Stomach (tissue), 4 donors: ENCODE results near the gene CA6.

ENCODE experiments used
- POLR2AphosphoS5 ChIP-seq, 3 donors: sonication (generic); formaldehyde crosslinking; IDR thresholded peaks; one replicate each; pipeline ENCODE4 v1.6.1; 2016; ENCODE audit warnings: antibody characterized with exemption in 3 of 3
- TF ChIP-seq, protein P1 (sequence below), 7 experiments: fragments of 450-650 bp in 4 of 7; fragments of 200-600 bp in 3 of 7; sonication (generic) in 3 of 7; IDR thresholded peaks; one replicate each; pipeline ENCODE4 v1.5.1; 2016 to 2019; ENCODE audit warnings: antibody characterized with exemption in 7 of 7, control low read depth in 2 of 7, mild to moderate bottlenecking in 1 of 7

DNA sequence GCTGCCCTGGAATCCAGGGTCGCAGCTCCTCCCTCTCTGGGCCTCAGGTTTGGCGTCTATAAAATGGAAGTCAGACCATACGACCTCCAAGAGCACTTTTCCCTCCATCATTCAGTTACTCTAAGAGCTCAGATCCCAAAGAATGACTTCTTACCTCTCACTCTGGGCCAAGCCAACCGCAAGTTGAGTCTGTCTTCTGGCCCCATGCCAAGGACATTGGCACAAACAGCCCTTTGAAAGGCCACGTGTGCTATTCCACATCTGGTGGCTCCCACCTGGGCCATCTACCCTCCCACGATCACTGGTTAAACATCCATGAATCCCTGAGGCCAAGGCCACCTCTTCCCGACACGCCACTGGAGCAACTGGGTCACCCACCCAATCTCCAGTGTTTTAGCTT lies 68.2 kb downstream of the CA6 start:
- TF ChIP-seq, protein P1, sequence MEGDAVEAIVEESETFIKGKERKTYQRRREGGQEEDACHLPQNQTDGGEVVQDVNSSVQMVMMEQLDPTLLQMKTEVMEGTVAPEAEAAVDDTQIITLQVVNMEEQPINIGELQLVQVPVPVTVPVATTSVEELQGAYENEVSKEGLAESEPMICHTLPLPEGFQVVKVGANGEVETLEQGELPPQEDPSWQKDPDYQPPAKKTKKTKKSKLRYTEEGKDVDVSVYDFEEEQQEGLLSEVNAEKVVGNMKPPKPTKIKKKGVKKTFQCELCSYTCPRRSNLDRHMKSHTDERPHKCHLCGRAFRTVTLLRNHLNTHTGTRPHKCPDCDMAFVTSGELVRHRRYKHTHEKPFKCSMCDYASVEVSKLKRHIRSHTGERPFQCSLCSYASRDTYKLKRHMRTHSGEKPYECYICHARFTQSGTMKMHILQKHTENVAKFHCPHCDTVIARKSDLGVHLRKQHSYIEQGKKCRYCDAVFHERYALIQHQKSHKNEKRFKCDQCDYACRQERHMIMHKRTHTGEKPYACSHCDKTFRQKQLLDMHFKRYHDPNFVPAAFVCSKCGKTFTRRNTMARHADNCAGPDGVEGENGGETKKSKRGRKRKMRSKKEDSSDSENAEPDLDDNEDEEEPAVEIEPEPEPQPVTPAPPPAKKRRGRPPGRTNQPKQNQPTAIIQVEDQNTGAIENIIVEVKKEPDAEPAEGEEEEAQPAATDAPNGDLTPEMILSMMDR (IDR thresholded peaks at IDR 0.05), result no peak
- no peak for TF ChIP-seq POLR2AphosphoS5 (IDR thresholded peaks at IDR 0.05)
